ENCODE data around the gene TRIM4. TPM values are rescaled to one million over a fixed set of nuclear protein-coding genes. Genes with fewer than 3 reads are reported as not detected.
"Not testable (repeated sequence)": the region's sequence is repeated elsewhere in the genome, so short reads cannot be mapped to it uniquely, and the experiment has no call there.

The TRIM4 gene
- total RNA-seq, 1 experiment from 2014 or later = 23.4 TPM

DNA sequence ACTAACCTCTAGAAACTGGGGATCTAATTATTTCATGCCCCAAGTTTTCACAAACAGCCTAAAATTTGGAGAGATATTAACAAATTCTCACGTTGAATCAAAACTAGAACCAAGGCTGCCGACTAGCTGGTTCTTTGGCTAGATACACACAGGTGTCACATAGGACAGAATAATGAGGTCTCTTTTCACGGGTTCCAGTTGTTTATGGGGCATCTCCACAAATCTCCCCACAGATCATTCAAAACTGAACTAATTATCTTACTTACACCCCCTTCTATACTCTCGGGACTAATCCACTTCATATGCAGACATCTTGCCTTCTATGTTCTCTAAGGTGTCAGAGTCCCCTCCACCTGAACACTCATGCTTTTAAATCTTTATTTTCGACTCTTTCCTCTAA lies 26.1 kb downstream of the TRIM4 start:
- POLR2A ChIA-PET (ENCODE audit: low non-redundant PET) = no interaction called here

GRCh38 chr7:99890348-99890747 lies 29.0 kb downstream of the TRIM4 start:
- H3K4me3 ChIP-seq (ENCODE audit: low read depth, low read length, poor library complexity, severe bottlenecking); H3K27me3 ChIP-seq (replicated peaks; ENCODE audit: insufficient read depth, low read depth, low read length, poor library complexity); BruUV-seq (replicated peaks); H3K36me3 ChIP-seq (ENCODE audit: insufficient read depth, low read length, poor library complexity, severe bottlenecking); DNase-seq (ENCODE audit: low spot score); POLR2A ChIA-PET (ENCODE audit: low non-redundant PET); H3K27ac ChIP-seq (ENCODE audit: low read depth, low read length, poor library complexity, severe bottlenecking); intact Hi-C loops (cut with micrococcal nuclease; ENCODE audit: unreplicated experiment); H3K9me3 ChIP-seq (ENCODE audit: low read depth, low read length, poor library complexity, severe bottlenecking); H3K4me1 ChIP-seq (ENCODE audit: insufficient read depth, low read length, poor library complexity, severe bottlenecking); CTCF ChIA-PET: not testable (repeated sequence)

More for the DNA sequence above, 26.1 kb downstream of the TRIM4 start:
- H3K9me3 ChIP-seq (ENCODE audit: low read depth, low read length, poor library complexity, severe bottlenecking) = no peaks in the 10 kb centered on the region
- TF ChIP-seq EZH2 (IDR thresholded peaks at IDR 0.05; ENCODE audit: borderline replicate concordance, low read depth, low read length, poor library complexity, severe bottlenecking) = no peak
- TF ChIP-seq, protein P1, sequence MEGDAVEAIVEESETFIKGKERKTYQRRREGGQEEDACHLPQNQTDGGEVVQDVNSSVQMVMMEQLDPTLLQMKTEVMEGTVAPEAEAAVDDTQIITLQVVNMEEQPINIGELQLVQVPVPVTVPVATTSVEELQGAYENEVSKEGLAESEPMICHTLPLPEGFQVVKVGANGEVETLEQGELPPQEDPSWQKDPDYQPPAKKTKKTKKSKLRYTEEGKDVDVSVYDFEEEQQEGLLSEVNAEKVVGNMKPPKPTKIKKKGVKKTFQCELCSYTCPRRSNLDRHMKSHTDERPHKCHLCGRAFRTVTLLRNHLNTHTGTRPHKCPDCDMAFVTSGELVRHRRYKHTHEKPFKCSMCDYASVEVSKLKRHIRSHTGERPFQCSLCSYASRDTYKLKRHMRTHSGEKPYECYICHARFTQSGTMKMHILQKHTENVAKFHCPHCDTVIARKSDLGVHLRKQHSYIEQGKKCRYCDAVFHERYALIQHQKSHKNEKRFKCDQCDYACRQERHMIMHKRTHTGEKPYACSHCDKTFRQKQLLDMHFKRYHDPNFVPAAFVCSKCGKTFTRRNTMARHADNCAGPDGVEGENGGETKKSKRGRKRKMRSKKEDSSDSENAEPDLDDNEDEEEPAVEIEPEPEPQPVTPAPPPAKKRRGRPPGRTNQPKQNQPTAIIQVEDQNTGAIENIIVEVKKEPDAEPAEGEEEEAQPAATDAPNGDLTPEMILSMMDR (conservative IDR thresholded peaks at IDR 0.05; ENCODE audit: low read depth, low read length) = no peak
- no peaks in the 10 kb centered on the region for H3K36me3 ChIP-seq (ENCODE audit: insufficient read depth, low read length, poor library complexity, severe bottlenecking)
- CTCF ChIA-PET = no interaction called here
- H3K4me1 ChIP-seq (ENCODE audit: insufficient read depth, low read length, poor library complexity, severe bottlenecking) = no peaks in the 10 kb centered on the region
- DNase-seq (ENCODE audit: low spot score) = no peak
- H3K4me3 ChIP-seq (ENCODE audit: low read depth, low read length, poor library complexity, severe bottlenecking) = no peak overlapping the region
- no peak overlapping the region for H3K27ac ChIP-seq (ENCODE audit: low read depth, low read length, poor library complexity, severe bottlenecking)
- intact Hi-C loops (cut with micrococcal nuclease; ENCODE audit: unreplicated experiment) = no loop called here
- H3K27me3 ChIP-seq (replicated peaks; ENCODE audit: insufficient read depth, low read depth, low read length, poor library complexity) = no peaks in the 10 kb centered on the region
- BruUV-seq (replicated peaks) = no TSS peak

DNA sequence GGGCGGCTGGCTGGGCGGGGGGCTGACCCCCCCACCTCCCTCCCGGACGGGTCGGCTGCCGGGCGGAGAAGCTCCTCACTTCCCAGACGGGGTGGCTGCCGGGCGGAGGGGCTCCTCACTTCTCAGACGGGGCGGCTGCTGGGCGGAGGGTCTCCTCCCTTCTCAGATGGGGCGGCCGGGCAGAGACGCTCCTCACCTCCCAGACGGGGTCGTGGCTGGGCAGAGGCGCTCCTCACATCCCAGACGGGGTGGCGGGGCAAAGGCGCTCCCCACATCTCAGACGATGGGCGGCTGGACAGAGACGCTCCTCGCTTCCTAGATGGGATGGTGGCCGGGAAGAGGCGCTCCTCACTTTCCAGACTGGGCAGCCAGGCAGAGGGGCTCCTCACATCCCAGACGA lies 31.0 kb downstream of the TRIM4 start:
- BruUV-seq (replicated peaks); DNase-seq (ENCODE audit: low spot score); H3K4me1 ChIP-seq (ENCODE audit: insufficient read depth, low read length, poor library complexity, severe bottlenecking); CTCF ChIA-PET; intact Hi-C loops (cut with micrococcal nuclease; ENCODE audit: unreplicated experiment); H3K9me3 ChIP-seq (ENCODE audit: low read depth, low read length, poor library complexity, severe bottlenecking); H3K36me3 ChIP-seq (ENCODE audit: insufficient read depth, low read length, poor library complexity, severe bottlenecking); POLR2A ChIA-PET (ENCODE audit: low non-redundant PET); H3K4me3 ChIP-seq (ENCODE audit: low read depth, low read length, poor library complexity, severe bottlenecking); H3K27ac ChIP-seq (ENCODE audit: low read depth, low read length, poor library complexity, severe bottlenecking); H3K27me3 ChIP-seq (replicated peaks; ENCODE audit: insufficient read depth, low read depth, low read length, poor library complexity): not testable (repeated sequence)

- Histone ChIP-seq H3K27ac (ENCODE audit: low read depth, low read length, poor library complexity, severe bottlenecking) (no peak overlapping the region), H3K9me3 (ENCODE audit: low read depth, low read length, poor library complexity, severe bottlenecking) (no peaks in the 10 kb centered on the region), H3K4me1 (ENCODE audit: insufficient read depth, low read length, poor library complexity, severe bottlenecking) (no peaks in the 10 kb centered on the region), H3K4me3 (ENCODE audit: low read depth, low read length, poor library complexity, severe bottlenecking) (no peak overlapping the region), H3K27me3 (replicated peaks; ENCODE audit: insufficient read depth, low read depth, low read length, poor library complexity) (no peaks in the 10 kb centered on the region), H3K36me3 (ENCODE audit: insufficient read depth, low read length, poor library complexity, severe bottlenecking) (no peaks in the 10 kb centered on the region)
- no peak for DNase-seq (ENCODE audit: low spot score)
- intact Hi-C loops (cut with micrococcal nuclease; ENCODE audit: unreplicated experiment) = no loop called here
- TF ChIP-seq, protein P1 (conservative IDR thresholded peaks at IDR 0.05; ENCODE audit: low read depth, low read length) = no peak
- TF ChIP-seq EZH2 (IDR thresholded peaks at IDR 0.05; ENCODE audit: borderline replicate concordance, low read depth, low read length, poor library complexity, severe bottlenecking) = no peak
- POLR2A ChIA-PET (ENCODE audit: low non-redundant PET) = interaction anchor here (0.5 kb wide), 1 partner anchor 212 kb away, joined by 3 read pairs; no protein-coding TSS in a partner anchor
- BruUV-seq (replicated peaks) = no TSS peak
- CTCF ChIA-PET = no interaction called here
These were observed 38.0 kb downstream of the TRIM4 start for GRCh38 chr7:99881370-99881769.
